Testis (tissue), 3 donors: Measurements from ENCODE around the gene UNC80. TPM values are rescaled to one million over a fixed set of nuclear protein-coding genes. Genes with fewer than 3 reads are reported as not detected.

Experiments used
- DNase-seq: peaks from one replicate; pipeline ENCODE4 v3.0.0-alpha.2; 2019
- H3K27ac ChIP-seq, 2 donors: fragments of 200-600 bp; sonication (generic); one replicate each; pipeline ENCODE4 v1.5.1; 2019
- H3K27me3 ChIP-seq: fragments of 200-600 bp; sonication (generic); one replicate; pipeline ENCODE4 v1.5.1; 2019
- H3K36me3 ChIP-seq: fragments of 200-600 bp; sonication (generic); one replicate; pipeline ENCODE4 v1.5.1; 2017; ENCODE audit warnings: low read depth; ENCODE audit errors: missing control alignments
- H3K4me1 ChIP-seq: fragments of 200-600 bp; sonication (generic); one replicate; pipeline ENCODE4 v1.5.1; 2019
- H3K4me3 ChIP-seq, 2 donors: fragments of 200-600 bp; sonication (generic); one replicate each; pipeline ENCODE4 v1.5.1; 2017 to 2019
- H3K9me3 ChIP-seq: fragments of 200-600 bp; sonication (generic); one replicate; pipeline ENCODE4 v1.5.1; 2017
- CTCF ChIP-seq, 3 experiments: fragments of 450-650 bp in 2 of 3; fragments of 200-600 bp in 1 of 3; sonication (generic) in 1 of 3; IDR thresholded peaks; one replicate each; pipeline ENCODE4 v1.5.1; 2016 to 2019; ENCODE audit warnings: antibody characterized with exemption in 3 of 3, mild to moderate bottlenecking in 2 of 3, moderate library complexity in 1 of 3
- POLR2A ChIP-seq: fragments of 450-650 bp; IDR thresholded peaks from one replicate; pipeline ENCODE4 v1.6.1; 2017; ENCODE audit warnings: antibody characterized with exemption, mild to moderate bottlenecking, moderate library complexity
- WGBS, 2 donors: methylation state at CpG; one replicate each; pipeline ENCODE4 v1.1.5; 2018; 5-methylcytosine and 5-hydroxymethylcytosine counted together
- intact Hi-C: fragments of 100-400 bp; cut with DNase I; formaldehyde crosslinking; loops from one replicate; pipeline ENCODE4 v1.15.1; 2023; ENCODE audit warnings: low total_unique reads
- polyA plus RNA-seq: library from polyadenylated mRNA; stranded (reverse); fragments of 350-450 nt; fragmentation: Illumina TruSeq; extraction: RNeasy Lipid Tissue Mini Kit (QIAGEN cat#74804); gene quantifications from one replicate; pipeline ENCODE4 v1.2.3, GENCODE V29; 2014; ENCODE audit warnings: low read depth, low replicate concordance; ENCODE audit not compliant: insufficient read depth
- total RNA-seq, 2 donors: library from RNA; depleted of rRNA; stranded (reverse); fragments of >200 nt; gene quantifications; one replicate each; pipeline ENCODE4 v1.2.3, GENCODE V29; 2016

The UNC80 gene
- total and polyA plus RNA-seq, 3 donors from 2014 or later = 8.2 to 46.1 (median 34.8) TPM

- TF ChIP-seq CTCF (IDR thresholded peaks at IDR 0.05) (no peak), POLR2A (no peak)
- no peak for DNase-seq
- WGBS, 2 donors = 93 to 94% methylated on average over 6 of the region's 6 CpGs
These were observed 146.6 kb downstream of the UNC80 start for GRCh38 chr2:209918251-209918650.

DNA sequence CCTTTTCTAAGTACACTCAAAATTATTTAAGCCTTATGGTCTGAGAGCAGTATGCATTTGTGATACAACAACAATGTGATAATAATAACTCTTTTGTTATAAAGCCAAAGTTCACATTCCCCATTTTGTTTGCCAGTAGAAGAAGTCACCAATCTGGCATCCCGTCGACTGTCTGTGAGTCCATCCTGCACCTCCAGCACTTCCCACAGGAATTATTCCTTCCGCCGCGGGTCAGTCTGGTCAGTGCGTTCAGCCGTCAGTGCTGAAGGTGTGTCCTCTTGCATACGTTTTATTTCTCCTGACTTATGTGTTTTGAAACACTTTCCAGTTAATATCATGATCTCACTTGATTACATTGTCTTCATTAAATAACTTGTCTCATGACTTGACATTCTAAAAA, 150.5 kb downstream of the UNC80 start:
- WGBS, 2 donors = 86 to 89% methylated on average over 8 of the region's 8 CpGs
- TF ChIP-seq CTCF (IDR thresholded peaks at IDR 0.05) (no peak), POLR2A (no peak)

More at GRCh38 chr2:209918251-209918650, 146.6 kb downstream of the UNC80 start:
- H3K36me3 ChIP-seq = no peaks in the 10 kb centered on the region
- H3K27ac ChIP-seq = no peak overlapping the region
- no peaks in the 10 kb centered on the region for H3K9me3 ChIP-seq
- intact Hi-C loops = no loop called here
- H3K4me1 ChIP-seq = no peaks in the 10 kb centered on the region
- H3K27me3 ChIP-seq = no peaks in the 10 kb centered on the region
- H3K4me3 ChIP-seq = no peak overlapping the region

GRCh38 chr2:209929369-209929768, 157.7 kb downstream of the UNC80 start:
- 78 to 82% methylated on average over 2 of the region's 2 CpGs for WGBS, 2 donors
- no peak for TF ChIP-seq CTCF (IDR thresholded peaks at IDR 0.05)
- TF ChIP-seq POLR2A = no peak

More for the DNA sequence above, 150.5 kb downstream of the UNC80 start:
- no peak for DNase-seq
- Histone ChIP-seq H3K9me3 (no peaks in the 10 kb centered on the region), H3K27me3 (no peaks in the 10 kb centered on the region), H3K36me3 (no peaks in the 10 kb centered on the region), H3K4me1 (peaks cover 6% of the 10 kb centered on the region), H3K4me3 (no peak overlapping the region), H3K27ac (no peak overlapping the region)
- intact Hi-C loops = no loop called here

DNA sequence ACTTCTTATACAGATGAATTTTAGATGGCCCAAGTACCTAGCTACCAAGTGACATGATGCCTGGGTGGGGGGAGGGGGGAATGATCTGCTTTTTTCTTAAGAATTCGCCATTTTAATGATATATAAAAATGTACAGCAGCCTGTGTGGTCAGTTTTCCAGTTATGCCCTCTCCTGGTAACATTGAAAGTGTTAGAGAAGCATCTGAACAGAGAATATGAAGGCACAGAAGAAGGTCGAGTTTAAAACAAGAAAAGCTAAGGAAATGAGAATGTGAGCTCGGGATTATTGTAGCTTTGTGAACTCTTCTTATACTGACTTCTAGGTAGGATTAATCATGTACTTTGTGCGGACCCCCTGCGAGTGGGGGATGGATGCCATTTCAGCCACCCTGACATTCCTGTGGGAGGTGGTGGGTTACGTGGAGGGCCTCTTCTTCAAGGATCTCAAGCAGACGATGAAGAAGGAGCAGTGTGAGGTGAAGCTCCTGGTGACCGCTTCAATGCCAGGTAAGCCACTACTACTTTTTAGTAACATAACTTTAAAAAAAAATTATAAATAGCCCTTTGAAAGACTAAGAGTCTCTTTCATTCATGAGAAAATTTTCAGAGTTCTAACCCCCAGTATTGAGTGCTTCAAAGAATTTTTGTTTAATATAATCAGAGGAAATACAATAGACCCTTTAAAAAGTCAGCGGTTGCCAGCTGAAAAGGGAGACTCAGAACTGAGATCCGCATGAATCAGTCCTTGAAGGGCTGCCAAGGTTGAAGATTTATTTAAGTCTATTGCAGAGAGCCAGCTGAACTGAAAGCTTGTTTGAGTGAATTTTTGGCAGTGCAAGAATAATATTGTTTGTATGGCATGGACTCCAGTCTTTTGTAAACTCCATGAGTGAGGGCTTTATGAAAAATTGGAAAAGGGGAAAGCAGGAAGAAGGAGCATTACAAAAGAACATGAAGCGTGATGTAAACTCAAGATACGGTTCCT, 162.2 kb downstream of the UNC80 start:
- Histone ChIP-seq H3K4me3 (no peak overlapping the region), H3K4me1 (no peaks in the 10 kb centered on the region), H3K36me3 (no peaks in the 10 kb centered on the region), H3K27ac (peak overlapping the region in 1 of 2 donors; percentile 12), H3K27me3 (no peaks in the 10 kb centered on the region), H3K9me3 (no peaks in the 10 kb centered on the region)
- DNase-seq = peak; percentile 73
- 48 to 51% methylated on average over 12 of the region's 12 CpGs for WGBS, 2 donors
- intact Hi-C loops = no loop called here
- TF ChIP-seq CTCF (IDR thresholded peaks at IDR 0.05) (no peak), POLR2A (no peak)

More at GRCh38 chr2:209929369-209929768, 157.7 kb downstream of the UNC80 start:
- Histone ChIP-seq H3K27ac (no peak overlapping the region), H3K27me3 (no peaks in the 10 kb centered on the region), H3K4me1 (peaks cover 4% of the 10 kb centered on the region), H3K9me3 (no peaks in the 10 kb centered on the region), H3K4me3 (no peak overlapping the region), H3K36me3 (no peaks in the 10 kb centered on the region)
- DNase-seq = no peak
- intact Hi-C loops = no loop called here
